Measurements from ENCODE around the gene GGT5. TPM values are rescaled to one million over a fixed set of nuclear protein-coding genes. Genes with fewer than 3 reads are reported as not detected.

The GGT5 gene
- total RNA-seq, 1 donor from 2014 or later = 21.1 TPM

DNA sequence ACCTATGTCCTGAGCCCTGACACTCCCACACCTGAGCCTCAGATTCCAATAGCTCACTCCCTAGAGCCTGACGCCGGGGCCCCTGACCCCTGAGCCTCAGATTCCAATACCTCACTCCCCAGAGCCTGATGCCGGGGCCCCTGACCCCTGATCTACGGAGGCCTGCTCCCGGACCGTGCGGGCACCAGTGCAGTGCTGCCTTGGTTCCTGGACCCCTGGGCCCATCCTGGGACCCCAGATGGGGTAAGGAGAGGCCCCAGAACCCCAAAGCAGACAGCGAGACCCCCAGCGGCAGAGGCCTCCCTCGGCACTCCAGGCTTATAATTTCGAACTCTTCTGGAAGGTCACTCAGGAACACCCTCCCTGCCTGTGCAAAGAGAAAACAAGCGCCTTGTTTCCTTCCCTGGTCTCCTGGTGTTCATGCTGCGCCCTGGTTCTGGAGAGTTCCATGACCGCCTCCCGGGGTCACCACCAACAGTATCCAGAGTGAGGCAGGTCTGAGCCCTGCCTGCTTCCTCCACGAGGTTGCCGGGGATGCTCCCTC lies 56.1 kb downstream of the GGT5 start:
- peaks cover 20% of the 10 kb centered on the region for H3K4me1 ChIP-seq
- no peaks in the 10 kb centered on the region for H3K9me3 ChIP-seq (replicated peaks)
- H3K27me3 ChIP-seq (ENCODE audit: low read depth) = no peaks in the 10 kb centered on the region
- H3K36me3 ChIP-seq = no peaks in the 10 kb centered on the region
- DNase-seq = no peak
- H3K27ac ChIP-seq (replicated peaks) = peak overlapping the region; percentile 38
- TF ChIP-seq, protein P1, sequence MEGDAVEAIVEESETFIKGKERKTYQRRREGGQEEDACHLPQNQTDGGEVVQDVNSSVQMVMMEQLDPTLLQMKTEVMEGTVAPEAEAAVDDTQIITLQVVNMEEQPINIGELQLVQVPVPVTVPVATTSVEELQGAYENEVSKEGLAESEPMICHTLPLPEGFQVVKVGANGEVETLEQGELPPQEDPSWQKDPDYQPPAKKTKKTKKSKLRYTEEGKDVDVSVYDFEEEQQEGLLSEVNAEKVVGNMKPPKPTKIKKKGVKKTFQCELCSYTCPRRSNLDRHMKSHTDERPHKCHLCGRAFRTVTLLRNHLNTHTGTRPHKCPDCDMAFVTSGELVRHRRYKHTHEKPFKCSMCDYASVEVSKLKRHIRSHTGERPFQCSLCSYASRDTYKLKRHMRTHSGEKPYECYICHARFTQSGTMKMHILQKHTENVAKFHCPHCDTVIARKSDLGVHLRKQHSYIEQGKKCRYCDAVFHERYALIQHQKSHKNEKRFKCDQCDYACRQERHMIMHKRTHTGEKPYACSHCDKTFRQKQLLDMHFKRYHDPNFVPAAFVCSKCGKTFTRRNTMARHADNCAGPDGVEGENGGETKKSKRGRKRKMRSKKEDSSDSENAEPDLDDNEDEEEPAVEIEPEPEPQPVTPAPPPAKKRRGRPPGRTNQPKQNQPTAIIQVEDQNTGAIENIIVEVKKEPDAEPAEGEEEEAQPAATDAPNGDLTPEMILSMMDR (IDR thresholded peaks at IDR 0.05; ENCODE audit: borderline replicate concordance) = no peak
- no peak overlapping the region for H3K4me3 ChIP-seq
- intact Hi-C loops (cut with micrococcal nuclease) = no loop called here

DNA sequence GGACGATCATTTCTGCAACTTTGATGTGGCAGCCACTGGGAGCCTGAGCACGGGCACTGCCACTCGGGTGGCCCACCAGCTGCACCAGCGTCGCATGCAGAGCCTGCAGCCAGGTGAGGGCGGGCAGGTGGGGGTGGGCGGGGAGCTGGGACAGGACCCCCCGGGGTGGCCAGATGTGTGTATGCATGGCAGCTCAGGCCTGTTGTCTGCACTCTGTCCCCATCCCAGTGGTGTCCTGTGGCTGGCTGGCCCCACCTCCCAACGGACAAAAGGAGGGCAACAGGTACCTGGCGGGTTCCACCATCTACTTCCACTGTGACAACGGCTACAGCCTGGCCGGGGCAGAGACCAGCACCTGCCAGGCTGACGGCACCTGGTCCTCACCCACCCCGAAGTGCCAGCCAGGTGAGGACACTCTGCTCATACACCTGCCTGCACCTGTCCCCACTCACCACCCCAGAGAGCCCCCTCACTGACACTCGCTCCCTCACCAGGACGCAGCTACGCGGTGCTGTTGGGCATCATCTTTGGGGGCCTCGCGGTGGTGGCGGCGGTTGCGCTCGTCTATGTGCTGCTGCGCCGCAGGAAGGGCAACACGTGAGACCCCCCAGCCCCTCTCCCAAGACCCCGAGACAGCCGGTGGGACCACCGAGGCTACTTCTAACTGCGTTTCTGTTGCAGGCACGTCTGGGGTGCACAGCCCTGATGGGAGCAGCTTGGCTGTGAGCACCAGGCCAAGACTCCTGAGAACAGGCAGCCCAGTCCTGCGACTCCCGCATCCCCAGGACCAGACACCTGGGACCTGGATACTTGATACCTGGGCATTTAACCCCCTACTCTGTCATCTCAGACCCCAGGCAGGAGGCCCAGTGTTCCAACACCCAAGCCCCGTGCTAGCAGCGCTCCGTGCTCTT lies 56.9 kb downstream of the GGT5 start:
- no peaks in the 10 kb centered on the region for H3K27me3 ChIP-seq (ENCODE audit: low read depth)
- TF ChIP-seq, protein P1 (IDR thresholded peaks at IDR 0.05; ENCODE audit: borderline replicate concordance) = no peak
- H3K4me3 ChIP-seq = no peak overlapping the region
- peaks cover 20% of the 10 kb centered on the region for H3K4me1 ChIP-seq
- H3K9me3 ChIP-seq (replicated peaks) = no peaks in the 10 kb centered on the region
- peak; percentile 13 for DNase-seq
- H3K36me3 ChIP-seq = no peaks in the 10 kb centered on the region
- no peak overlapping the region for H3K27ac ChIP-seq (replicated peaks)
- intact Hi-C loops (cut with micrococcal nuclease) = no loop called here

DNA sequence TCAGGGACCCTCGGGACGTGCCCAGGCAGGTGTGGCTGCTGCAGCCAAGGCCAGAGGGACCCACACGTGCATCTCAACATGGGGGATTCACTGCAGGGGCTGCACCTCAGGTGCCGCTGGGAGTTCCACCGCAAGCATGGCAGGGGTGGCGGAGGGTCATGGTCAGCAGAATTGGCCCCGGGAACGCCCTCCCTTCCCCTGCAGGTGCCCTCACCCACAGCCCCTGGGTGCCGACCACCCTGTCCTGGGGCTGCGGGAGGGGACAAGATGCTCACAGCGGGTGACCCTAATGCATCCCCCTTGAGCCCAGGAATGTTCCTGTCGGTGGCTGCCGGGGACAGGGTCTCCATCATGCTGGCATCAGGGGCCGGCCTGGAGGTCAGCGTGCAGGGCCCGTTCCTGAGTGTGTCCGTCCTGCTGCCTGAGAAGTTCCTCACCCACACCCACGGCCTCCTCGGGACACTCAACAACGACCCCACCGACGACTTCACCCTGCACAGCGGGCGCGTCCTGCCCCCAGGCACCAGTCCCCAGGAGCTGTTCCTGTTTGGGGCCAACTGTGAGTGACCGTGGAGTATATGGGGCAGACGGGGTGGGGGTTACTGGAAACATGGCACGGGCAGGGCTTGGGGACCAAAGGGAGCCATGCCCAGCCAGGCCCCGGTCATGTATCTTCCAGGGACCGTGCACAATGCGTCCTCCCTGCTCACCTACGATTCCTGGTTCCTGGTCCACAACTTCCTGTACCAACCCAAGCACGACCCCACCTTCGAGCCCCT lies 57.8 kb downstream of the GGT5 start:
- no peak for DNase-seq
- TF ChIP-seq, protein P1 (IDR thresholded peaks at IDR 0.05; ENCODE audit: borderline replicate concordance) = no peak
- Histone ChIP-seq H3K4me1 (peaks cover 25% of the 10 kb centered on the region), H3K27me3 (ENCODE audit: low read depth) (no peaks in the 10 kb centered on the region), H3K27ac (replicated peaks) (no peak overlapping the region), H3K4me3 (no peak overlapping the region), H3K9me3 (replicated peaks) (no peaks in the 10 kb centered on the region), H3K36me3 (no peaks in the 10 kb centered on the region)
- intact Hi-C loops (cut with micrococcal nuclease) = no loop called here

DNA sequence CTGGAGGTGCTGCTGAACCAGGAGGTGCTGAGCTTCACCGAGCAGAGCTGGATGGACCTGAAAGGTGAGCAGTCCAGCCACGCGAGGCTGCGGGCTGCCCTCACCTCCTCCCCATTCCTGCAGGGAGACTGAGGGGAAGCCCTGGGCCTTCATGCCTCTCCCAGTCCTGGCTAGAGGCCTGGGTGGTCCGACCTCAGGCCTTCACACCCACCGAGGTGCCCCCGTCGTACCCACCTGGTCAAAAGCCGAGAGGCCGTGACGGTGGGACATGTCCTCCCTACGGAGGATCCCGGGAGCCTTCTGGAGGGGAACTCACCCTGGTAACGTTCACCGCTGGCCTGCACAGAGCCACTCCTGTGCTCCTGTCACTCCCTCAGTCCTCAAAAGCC lies 58.5 kb downstream of the GGT5 start:
- H3K27ac ChIP-seq (replicated peaks) = no peak overlapping the region
- H3K4me1 ChIP-seq = peaks cover 32% of the 10 kb centered on the region
- H3K4me3 ChIP-seq = no peak overlapping the region
- TF ChIP-seq, protein P1 (IDR thresholded peaks at IDR 0.05; ENCODE audit: borderline replicate concordance) = no peak
- no peaks in the 10 kb centered on the region for H3K9me3 ChIP-seq (replicated peaks)
- intact Hi-C loops (cut with micrococcal nuclease) = no loop called here
- H3K36me3 ChIP-seq = no peaks in the 10 kb centered on the region
- DNase-seq = no peak
- H3K27me3 ChIP-seq (ENCODE audit: low read depth) = no peaks in the 10 kb centered on the region

DNA sequence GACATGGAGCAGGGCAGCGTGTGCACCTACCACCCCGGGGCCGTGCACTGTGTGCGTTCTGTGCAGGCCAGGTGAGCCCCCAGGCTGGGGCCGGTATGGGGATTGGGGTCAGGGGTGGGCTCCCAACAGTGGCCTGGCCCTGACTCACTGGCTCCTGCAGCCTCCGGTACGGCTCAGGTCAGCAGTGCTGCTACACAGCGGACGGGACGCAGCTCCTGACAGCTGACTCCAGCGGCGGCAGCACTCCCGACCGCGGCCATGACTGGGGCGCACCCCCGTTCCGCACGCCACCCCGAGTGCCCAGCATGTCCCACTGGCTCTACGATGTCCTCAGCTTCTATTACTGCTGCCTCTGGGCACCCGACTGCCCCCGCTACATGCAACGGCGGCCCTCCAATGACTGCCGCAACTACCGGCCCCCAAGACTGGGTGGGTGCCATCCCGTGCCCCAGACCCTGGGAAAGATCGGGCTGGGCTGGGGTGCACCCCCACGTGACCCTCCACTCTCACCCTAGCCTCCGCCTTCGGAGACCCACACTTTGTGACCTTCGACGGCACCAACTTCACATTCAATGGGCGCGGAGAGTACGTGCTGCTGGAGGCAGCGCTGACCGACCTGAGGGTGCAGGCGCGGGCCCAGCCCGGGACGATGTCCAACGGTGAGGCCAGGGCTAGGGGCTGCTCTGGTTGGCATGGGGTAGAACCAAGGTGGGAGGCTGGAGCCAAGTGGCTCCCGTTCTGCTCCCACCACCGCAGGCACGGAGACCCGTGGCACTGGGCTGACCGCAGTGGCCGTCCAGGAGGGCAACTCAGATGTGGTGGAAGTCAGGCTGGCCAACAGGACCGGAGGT lies 59.2 kb downstream of the GGT5 start:
- intact Hi-C loops (cut with micrococcal nuclease) = no loop called here

More for the DNA sequence above, 59.2 kb downstream of the GGT5 start:
- Histone ChIP-seq H3K4me1 (peaks cover 38% of the 10 kb centered on the region), H3K9me3 (replicated peaks) (no peaks in the 10 kb centered on the region), H3K27ac (replicated peaks) (no peak overlapping the region), H3K36me3 (no peaks in the 10 kb centered on the region), H3K27me3 (ENCODE audit: low read depth) (no peaks in the 10 kb centered on the region), H3K4me3 (no peak overlapping the region)
- DNase-seq = peak; percentile 15
- TF ChIP-seq, protein P1 (IDR thresholded peaks at IDR 0.05; ENCODE audit: borderline replicate concordance) = no peak
